ES-I3 (cell line): ENCODE data around the gene TRIM60.
"Not testable (repeated sequence)": the region's sequence is repeated elsewhere in the genome, so short reads cannot be mapped to it uniquely, and the experiment has no call there.

Experiments used
- H3K36me3 ChIP-seq: 2 replicates; pipeline ENCODE4 v1.6.1; 2013; ENCODE audit warnings: mild to moderate bottlenecking, low read length, control low read depth, moderate library complexity; ENCODE audit not compliant: insufficient read depth
- H3K4me1 ChIP-seq: 2 replicates; pipeline ENCODE4 v1.6.1; 2013; ENCODE audit warnings: mild to moderate bottlenecking, control low read depth, low read length; ENCODE audit not compliant: insufficient read depth
- H3K9ac ChIP-seq: 2 replicates; pipeline ENCODE4 v1.6.1; 2013; ENCODE audit warnings: low read depth, mild to moderate bottlenecking, low read length, moderate library complexity
- H3K9me3 ChIP-seq: 2 replicates; pipeline ENCODE4 v1.6.1; 2013; ENCODE audit warnings: mild to moderate bottlenecking, low read length, moderate library complexity; ENCODE audit not compliant: control insufficient read depth, insufficient read depth

The TRIM60 gene

DNA sequence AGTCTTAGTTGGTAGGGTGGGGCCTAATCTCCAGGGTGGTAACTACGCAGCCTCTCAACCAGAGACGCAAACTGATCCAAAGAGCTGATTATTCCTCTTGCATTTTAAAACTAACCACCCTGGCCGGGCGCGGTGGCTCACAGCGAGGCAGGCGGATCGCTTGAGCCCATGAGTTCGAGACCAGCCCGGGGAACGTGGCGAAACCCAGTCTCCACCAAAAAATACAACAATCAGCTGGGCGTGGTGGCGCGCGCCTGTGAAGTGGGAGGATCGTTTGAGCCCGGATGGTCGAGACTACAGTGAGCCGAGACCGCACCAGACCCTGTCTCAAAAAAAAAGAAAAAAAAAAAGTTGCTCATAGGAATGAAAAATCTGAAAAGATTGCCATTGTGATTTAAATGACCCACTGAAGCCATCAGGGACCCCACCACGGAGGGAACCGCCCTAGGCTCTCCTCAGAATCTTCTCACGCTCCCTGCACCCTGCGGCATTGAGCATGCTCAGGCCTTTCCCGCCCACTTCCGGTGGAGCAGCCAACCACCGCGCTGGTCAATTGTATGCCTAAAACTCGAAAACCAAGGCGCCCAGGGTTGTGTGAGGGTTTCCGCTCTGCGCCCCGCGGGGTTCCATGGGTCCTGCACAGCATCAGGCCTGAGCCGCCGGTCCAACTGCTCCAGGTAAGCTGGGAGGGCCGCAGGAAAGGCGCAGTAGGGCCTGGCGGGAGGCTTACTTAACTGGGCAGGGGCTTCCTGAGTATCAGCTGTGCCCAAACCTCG is at the start of gene TRIM60:
Gene TRIM60, plus strand, starts transcription at position 564 of the 776 bp plus-strand sequence. CDS start 8,074 bp downstream, outside the sequence.
- no peak within 1 kb of the TSS for H3K9ac ChIP-seq
- no peaks in the 10 kb centered on the region for H3K4me1 ChIP-seq
- no peaks in the 10 kb centered on the region for H3K9me3 ChIP-seq
- H3K36me3 ChIP-seq = no peaks in the 10 kb centered on the region

DNA sequence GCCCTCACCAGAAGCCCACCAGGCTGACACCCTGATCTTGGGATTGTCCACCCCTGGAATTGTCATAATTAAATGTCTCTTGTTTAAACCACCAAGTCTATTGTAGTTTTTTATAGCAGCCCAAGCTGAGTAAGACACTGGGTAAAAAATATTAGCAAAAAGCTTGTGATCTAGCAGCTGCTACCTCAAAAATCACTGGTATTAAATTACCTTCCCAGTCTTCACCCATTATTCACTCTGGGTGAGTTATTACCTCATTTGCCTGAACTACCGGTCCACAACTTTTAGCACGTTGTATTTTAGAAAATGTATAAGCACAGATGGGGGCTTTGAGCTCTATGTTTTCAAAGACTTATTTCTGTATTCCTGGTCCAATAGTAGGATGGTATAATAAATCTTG is 42.3 kb upstream of the TRIM60 start:
- H3K36me3 ChIP-seq = no peaks in the 10 kb centered on the region
- no peaks in the 10 kb centered on the region for H3K4me1 ChIP-seq
- no peaks in the 10 kb centered on the region for H3K9me3 ChIP-seq
- H3K9ac ChIP-seq = no peak overlapping the region

DNA sequence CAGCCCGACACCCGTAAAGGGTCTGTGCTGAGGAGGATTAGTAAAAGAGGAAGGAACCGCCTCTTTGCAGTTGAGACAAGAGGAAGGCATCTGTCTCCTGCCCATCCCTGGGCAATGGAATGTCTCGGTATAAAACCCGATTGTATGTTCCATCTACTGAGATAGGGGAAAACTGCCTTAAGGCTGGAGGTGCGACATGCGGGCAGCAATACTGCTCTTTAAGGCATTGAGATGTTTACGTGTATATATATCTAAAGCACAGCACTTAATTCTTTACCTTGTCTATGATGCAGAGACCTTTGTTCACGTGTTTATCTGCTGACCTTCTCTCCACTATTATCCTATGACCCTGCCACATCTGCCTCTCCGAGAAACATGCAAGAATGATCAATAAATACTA is 41.0 kb upstream of the TRIM60 start:
- not testable (repeated sequence) for H3K4me1 ChIP-seq, H3K9me3 ChIP-seq, H3K9ac ChIP-seq, H3K36me3 ChIP-seq

DNA sequence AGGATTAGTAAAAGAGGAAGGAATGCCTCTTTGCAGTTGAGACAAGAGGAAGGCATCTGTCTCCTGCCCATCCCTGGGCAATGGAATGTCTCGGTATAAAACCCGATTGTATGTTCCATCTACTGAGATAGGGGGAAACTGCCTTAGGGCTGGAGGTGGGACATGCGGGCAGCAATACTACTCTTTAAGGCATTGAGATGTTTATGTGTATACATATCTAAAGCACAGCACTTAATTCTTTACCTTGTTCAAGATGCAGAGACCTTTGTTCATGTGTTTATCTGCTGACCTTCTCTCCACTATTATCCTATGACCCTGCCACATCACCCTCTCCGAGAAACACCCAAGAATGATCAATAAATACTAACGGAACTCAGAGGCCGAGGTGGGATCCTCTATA is 35.7 kb upstream of the TRIM60 start:
- not testable (repeated sequence) for H3K36me3 ChIP-seq, H3K9ac ChIP-seq, H3K9me3 ChIP-seq, H3K4me1 ChIP-seq

DNA sequence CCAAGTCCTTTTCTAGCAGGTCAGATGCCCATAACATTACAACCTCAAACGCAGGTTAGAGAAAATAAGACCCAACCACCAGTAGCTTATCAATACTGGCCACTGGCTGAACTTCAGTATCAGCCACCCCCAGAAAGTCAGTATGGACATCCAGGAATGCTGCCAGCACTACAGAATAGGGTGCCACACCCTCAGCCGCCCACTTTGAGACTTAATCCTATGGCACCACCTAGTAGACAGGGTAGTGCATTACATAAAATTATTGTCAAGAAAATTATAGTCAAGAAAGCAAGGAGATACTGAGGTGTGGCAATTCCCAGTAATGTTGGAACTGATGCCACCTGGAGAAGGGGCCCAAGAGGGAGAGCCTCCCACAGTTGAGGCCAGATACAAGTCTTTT is 34.5 kb upstream of the TRIM60 start:
- Histone ChIP-seq H3K9ac (no peak overlapping the region), H3K4me1 (no peaks in the 10 kb centered on the region; the same call in 1 of the 2 replicates), H3K36me3 (no peaks in the 10 kb centered on the region), H3K9me3 (no peaks in the 10 kb centered on the region)

DNA sequence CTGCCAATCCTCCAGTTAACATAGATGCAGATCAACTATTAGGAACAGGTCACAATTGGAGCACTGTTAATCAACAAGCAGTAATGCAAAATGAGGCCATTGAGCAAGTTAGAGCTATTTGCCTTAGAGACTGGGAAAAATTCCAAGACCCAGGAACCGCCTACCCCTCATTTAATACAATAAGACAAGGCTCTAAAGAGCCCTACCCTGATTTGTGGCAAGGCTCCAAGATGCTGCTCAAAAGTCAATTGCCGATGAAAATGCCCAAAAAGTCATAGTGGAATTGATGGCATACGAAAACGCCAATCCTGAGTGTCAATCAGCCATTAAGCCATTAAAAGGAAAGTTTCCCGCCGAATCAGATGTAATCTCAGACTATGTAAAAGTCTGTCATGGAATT is 33.9 kb upstream of the TRIM60 start:
- Histone ChIP-seq H3K9me3 (no peaks in the 10 kb centered on the region), H3K36me3 (no peaks in the 10 kb centered on the region), H3K9ac (no peak overlapping the region)

DNA sequence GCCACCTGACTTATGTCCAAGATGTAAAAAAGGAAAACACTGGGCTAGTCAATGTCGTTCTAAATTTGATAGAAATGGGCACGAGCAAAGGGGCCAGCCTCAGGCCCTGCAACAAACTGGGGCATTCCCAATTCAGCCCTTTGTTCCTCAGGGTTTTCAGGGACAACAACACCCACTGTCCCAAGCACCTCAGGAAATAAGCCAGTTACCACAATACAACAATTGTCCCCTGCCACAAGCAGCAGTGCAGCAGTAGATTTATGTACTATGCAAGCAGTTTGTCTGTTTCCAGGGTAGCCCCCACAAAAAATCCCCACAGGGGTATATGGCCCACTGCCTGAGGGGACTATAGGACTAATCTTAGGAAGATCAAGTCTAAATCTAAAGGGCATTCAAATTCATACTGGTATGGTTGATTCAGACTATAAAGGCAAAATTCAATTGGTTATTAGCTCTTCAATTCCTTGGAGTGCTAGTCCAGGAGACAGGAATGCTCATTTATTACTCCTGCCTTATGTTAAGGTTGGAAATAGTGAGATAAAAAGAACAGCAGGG is 33.2 kb upstream of the TRIM60 start:
- H3K9me3 ChIP-seq, H3K4me1 ChIP-seq, H3K36me3 ChIP-seq, H3K9ac ChIP-seq: not testable (repeated sequence)

More for the DNA sequence above, 33.9 kb upstream of the TRIM60 start:
- H3K4me1 ChIP-seq = no peaks in the 10 kb centered on the region; the same call in 1 of the 2 replicates

DNA sequence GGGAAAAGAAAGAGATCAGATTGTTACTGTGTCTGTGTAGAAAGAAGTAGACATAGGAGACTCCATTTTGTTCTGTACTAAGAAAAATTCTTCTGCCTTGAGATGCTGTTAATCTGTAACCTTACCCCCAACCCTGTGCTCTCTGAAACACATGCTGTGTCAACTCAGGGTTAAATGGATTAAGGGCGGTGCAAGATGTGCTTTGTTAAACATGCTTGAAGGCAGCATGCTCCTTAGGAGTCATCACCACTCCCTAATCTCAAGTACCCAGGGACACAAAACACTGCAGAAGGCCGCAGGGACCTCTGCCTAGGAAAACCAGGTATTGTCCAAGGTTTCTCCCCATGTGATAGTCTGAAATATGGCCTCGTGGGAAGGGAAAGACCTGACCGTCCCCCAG is 29.8 kb upstream of the TRIM60 start:
- H3K36me3 ChIP-seq, H3K9me3 ChIP-seq, H3K4me1 ChIP-seq, H3K9ac ChIP-seq: not testable (repeated sequence)

DNA sequence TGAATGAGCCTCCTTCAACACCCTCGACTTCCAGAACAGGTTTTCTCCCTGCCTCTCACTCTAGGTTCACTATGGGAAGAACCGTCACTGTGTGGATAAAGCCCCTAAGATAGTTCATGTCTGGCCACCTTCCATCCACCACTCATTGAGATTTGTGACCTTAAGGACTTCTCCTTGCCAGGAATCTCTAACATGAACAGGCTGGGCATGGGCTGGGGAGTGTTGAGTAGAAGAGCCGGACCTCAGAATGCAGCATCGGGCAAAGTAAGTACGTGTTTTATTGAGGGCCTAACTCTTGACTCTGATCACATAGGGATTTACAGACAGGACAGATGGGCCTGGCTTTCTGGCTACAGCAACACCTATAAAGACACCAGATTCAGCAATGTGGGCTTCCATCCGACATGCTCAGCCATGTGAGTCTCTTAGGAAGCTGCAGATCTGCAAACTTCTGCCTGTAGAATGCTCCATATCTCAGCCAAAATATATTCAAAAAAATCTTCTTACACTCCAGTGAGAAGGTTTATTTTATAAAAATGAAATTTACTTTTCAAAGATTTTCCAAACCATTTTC is 26.4 kb upstream of the TRIM60 start:
- Histone ChIP-seq H3K9me3 (no peaks in the 10 kb centered on the region), H3K9ac (no peak overlapping the region), H3K4me1 (no peaks in the 10 kb centered on the region), H3K36me3 (no peaks in the 10 kb centered on the region)

DNA sequence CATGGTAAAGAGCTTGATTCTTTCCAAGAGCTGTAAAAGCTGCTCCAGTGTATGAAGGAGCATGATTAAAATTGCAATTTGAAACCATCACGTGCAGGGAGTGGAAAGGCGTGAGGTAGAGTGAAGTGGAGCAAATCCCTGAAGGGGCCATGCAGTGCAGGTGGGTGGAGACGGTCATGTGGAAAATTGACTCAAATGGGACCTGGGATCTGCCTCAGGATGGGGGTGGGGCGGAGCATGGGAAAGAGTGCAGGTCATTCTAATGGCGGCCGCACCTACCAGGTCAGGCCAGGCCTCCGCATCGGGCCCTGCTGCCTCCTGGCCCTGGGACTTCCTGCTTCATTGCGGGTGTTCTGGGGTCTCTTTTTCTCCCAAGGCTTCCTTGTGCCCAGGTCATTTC is 25.3 kb upstream of the TRIM60 start:
- no peaks in the 10 kb centered on the region for H3K9me3 ChIP-seq
- no peaks in the 10 kb centered on the region for H3K36me3 ChIP-seq
- H3K9ac ChIP-seq = no peak overlapping the region
- H3K4me1 ChIP-seq = no peaks in the 10 kb centered on the region

DNA sequence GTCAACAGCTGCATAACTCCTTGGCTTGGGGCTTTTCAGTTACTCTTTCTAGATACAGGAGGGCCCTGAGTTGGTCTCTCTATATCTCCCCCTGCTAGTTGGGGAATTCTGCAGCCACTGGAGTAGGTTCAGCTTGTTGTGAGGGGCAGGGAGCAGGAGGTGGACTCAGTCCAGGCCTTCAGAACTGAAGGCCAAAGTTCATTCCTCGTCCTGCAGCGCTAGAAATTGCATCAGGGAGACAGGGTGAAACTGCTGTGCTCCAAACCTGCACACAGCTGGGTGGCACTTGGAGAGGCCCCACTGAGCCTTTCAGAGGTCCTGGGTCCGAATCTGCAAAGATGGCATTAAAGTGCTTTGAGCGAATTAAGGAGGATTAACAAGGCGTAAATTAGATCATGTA is 24.9 kb upstream of the TRIM60 start:
- no peaks in the 10 kb centered on the region for H3K9me3 ChIP-seq
- no peaks in the 10 kb centered on the region for H3K36me3 ChIP-seq
- no peaks in the 10 kb centered on the region for H3K4me1 ChIP-seq
- no peak overlapping the region for H3K9ac ChIP-seq

DNA sequence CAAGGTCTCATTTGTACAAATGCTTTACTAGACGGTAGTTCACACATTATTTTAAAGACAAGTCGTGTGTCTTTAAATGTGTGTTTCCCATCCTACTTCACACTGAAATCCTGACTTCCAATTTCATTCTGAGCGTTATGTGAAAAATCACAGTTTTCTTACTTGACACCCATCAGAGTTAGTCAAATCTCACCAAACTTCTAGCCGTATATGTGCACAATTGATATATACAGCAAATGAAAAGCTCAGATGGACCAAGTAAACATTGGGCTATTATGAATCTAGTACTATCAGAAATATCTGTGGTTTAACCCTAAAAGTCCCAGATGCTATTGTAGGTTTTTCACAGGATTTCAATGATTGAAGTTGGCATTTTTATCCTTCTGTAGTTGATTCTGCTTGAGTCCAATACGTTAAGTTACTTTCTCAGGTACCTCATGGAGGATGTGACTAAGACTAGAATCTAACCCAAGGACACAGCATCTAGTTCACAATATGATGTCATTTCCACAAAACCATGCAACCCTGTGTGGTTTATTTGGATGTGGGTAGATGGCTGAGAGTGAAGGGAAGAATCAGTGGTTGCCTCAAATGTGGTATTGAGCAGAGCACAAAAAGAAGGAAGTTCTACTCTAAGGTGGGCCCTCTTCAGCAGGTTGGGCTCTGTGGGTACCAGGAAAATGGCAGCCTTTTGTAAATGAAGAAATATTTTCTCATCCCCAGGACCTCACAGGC is 22.1 kb upstream of the TRIM60 start:
- Histone ChIP-seq H3K36me3 (no peaks in the 10 kb centered on the region), H3K9me3 (no peaks in the 10 kb centered on the region), H3K9ac (no peak overlapping the region), H3K4me1 (no peaks in the 10 kb centered on the region)

DNA sequence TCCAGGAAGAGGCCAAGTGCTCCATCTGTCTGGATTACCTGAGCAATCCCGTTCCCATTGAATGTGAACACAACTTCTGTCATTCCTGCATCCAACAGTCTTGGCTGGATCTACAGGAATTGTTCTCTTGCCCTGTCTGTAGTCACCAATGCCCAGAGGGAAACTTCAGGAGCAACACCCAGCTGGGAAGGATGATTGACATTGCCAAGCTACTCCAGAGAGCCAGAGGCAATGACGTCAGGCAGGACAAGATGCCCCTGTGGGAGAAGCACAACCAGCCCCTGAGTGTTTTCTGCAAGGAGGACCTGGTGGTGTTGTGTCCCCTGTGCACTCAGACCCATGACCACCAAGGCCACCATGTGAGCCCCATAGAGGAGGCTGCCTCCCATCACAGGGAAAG is 21.3 kb upstream of the TRIM60 start:
- H3K9ac ChIP-seq = no peak overlapping the region
- no peaks in the 10 kb centered on the region for H3K4me1 ChIP-seq
- no peaks in the 10 kb centered on the region for H3K36me3 ChIP-seq
- H3K9me3 ChIP-seq = no peaks in the 10 kb centered on the region

DNA sequence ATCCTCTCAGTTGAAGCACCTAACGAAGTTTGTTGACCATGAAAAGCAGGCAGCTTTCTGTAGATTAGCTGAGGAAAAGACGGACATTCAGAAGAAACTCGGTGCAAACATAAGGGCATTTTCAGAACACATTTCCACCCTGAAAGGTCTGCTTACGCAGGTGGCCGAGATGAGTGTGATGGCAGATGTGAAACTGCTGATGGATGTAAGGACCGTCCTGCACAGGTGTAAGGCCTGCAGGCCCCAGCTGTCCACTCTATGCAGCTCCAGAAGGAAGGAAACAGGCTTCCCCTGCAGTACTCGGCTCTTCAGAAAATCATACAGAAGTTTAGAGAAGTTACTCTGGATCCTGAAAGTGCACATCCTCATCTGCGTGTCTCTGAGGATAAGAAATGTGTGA is 20.8 kb upstream of the TRIM60 start:
- Histone ChIP-seq H3K9ac (no peak overlapping the region), H3K9me3 (no peaks in the 10 kb centered on the region), H3K4me1 (no peaks in the 10 kb centered on the region), H3K36me3 (no peaks in the 10 kb centered on the region)

DNA sequence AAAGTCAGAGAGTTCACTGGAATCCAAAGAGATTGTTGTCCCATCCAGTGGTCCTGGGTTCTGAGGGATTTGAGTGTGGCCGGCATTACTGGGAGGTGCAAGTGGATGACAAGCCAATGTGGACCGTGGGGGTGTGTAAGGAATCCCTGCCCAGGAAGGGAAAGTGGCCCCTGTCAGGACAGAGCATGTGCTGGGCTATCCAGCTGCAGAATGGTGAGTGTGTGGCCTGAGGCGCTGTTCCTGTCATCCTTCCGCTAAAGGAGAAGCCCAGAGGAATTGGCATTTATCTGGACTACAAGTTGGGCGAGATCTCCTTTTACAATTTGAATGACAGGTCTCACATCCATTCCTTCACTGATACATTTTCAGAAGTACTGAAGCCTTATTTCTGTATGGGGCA is 20.4 kb upstream of the TRIM60 start:
- Histone ChIP-seq H3K4me1 (no peaks in the 10 kb centered on the region), H3K36me3 (no peaks in the 10 kb centered on the region), H3K9ac (no peak overlapping the region), H3K9me3 (no peaks in the 10 kb centered on the region)
